Kidney epithelial cell (primary cell): Measurements from ENCODE around the gene LDHB. TPM values are rescaled to one million over a fixed set of nuclear protein-coding genes. Genes with fewer than 3 reads are reported as not detected.
A peak's percentile ranks its signal among the peaks of the same experiment; 100 is the strongest.

ENCODE experiments used
- DNase-seq: peaks from one replicate; pipeline ENCODE4 v3.0.0-alpha.2; 2010; ENCODE audit warnings: low read depth
- H3K27me3 ChIP-seq: 2 replicates; pipeline ENCODE4 v1.6.0; 2011; ENCODE audit warnings: low read length; ENCODE audit not compliant: control insufficient read depth, insufficient read depth
- H3K36me3 ChIP-seq: 2 replicates; pipeline ENCODE4 v1.5.1; 2011; ENCODE audit warnings: low read length; ENCODE audit not compliant: control insufficient read depth, insufficient read depth
- H3K4me3 ChIP-seq: 2 replicates; pipeline ENCODE4 v1.5.1; 2011; ENCODE audit warnings: low read depth, mild to moderate bottlenecking, control low read depth, low read length
- total RNA-seq: library from RNA; depleted of rRNA; stranded (reverse); fragments of >200 nt; gene quantifications from 2 replicates; pipeline ENCODE4 v1.2.3, GENCODE V29; 2015
- TF ChIP-seq, protein P1 (sequence below): IDR thresholded peaks from 2 replicates; pipeline ENCODE4 v1.5.1; 2011; ENCODE audit warnings: mild to moderate bottlenecking, moderate library complexity, low read length, control low read depth, inconsistent platforms; ENCODE audit not compliant: insufficient read depth, poor library complexity, severe bottlenecking

LDHB gene
- 529 and 625 TPM in 2 replicates for total RNA-seq

DNA sequence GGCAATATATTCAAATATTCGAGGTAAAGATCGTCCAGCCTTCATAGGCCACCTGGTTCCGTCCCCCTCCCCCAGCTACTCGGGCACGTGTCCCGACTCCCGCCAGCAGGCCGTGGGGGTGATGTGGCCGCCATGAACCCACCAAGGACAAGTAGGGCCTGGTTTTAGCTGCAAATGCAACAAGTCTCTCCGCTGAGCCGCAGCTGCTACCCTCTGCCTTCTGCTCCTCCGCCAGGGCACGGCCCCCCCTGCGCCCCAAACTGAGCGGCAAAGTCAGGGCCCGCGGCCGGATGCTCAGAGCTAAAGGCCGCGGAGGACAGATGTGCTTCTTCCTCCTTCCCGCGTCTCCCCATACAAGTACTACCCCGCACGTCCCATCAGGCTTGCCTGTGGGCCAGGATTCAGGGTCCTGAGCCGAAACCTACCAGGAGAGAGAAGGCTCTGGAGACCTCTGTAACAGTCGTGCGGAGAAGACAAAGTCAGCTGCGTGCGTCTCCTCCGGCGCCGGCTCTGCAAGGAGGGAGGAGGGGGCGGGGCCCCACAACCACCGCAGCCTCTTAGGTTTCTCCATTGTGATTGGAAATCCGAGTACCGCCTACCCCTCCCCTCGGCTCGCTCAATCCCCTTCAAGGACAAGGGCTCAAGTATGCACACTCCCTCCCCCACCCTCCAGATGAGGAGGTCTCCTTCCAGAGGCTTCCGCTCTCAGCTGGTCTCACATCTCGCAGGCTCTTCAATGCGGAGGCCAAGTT lies at the start of gene LDHB:
Gene LDHB, minus strand, starts transcription at position 517 of the 752 bp plus-strand sequence. CDS start 3,171 bp downstream, outside the sequence.
- Histone ChIP-seq H3K4me3 (peak within 1 kb of the TSS; percentile 89), H3K27me3 (no peaks in the 10 kb centered on the region), H3K36me3 (peaks cover 1% of the 10 kb centered on the region)
- TF ChIP-seq, protein P1, sequence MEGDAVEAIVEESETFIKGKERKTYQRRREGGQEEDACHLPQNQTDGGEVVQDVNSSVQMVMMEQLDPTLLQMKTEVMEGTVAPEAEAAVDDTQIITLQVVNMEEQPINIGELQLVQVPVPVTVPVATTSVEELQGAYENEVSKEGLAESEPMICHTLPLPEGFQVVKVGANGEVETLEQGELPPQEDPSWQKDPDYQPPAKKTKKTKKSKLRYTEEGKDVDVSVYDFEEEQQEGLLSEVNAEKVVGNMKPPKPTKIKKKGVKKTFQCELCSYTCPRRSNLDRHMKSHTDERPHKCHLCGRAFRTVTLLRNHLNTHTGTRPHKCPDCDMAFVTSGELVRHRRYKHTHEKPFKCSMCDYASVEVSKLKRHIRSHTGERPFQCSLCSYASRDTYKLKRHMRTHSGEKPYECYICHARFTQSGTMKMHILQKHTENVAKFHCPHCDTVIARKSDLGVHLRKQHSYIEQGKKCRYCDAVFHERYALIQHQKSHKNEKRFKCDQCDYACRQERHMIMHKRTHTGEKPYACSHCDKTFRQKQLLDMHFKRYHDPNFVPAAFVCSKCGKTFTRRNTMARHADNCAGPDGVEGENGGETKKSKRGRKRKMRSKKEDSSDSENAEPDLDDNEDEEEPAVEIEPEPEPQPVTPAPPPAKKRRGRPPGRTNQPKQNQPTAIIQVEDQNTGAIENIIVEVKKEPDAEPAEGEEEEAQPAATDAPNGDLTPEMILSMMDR = no peak
- peak; percentile 90 for DNase-seq

DNA sequence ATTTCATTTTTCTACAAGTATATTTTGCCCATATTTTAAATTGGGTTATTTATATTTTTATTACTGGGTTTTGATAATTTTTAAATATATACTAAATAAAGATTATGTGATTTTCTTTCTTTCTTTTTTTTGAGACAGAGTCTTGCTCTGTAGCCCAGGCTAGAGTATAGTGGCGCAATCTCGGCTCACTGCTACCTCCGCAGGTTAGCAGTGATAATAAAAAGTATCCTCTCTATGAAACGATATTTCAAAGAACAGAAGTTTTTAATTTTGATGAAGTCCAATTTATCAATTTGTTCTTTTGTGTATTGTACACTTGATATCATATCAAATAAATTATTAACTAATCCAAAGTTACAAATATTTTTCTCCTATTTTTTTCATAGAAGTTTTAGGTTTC lies 47.2 kb upstream of the LDHB start:
- Histone ChIP-seq H3K27me3 (no peaks in the 10 kb centered on the region), H3K36me3 (no peaks in the 10 kb centered on the region), H3K4me3 (no peak overlapping the region)
- TF ChIP-seq, protein P1 = no peak
- no peak for DNase-seq

DNA sequence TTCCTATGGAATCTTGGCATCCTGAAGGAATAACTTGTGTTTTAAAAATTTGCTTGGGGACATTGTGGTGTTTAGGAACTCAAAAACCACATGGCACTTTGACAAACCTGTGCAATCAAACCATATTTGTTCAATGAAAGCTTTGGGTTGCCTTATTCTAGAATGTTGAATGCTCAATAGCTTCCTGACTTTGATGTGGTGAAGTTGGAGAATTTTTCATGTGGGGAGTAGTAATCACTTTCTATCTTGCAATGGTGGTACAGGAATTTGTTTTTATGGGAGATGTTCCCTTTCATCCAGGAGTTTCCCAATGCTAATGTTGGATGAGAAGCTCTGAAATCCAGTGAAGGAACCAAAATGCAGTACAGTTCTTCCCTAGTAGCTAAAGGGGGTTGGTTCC lies 42.2 kb upstream of the LDHB start:
- no peak for DNase-seq
- no peak overlapping the region for H3K4me3 ChIP-seq
- no peaks in the 10 kb centered on the region for H3K36me3 ChIP-seq
- no peaks in the 10 kb centered on the region for H3K27me3 ChIP-seq
- TF ChIP-seq, protein P1 = no peak

DNA sequence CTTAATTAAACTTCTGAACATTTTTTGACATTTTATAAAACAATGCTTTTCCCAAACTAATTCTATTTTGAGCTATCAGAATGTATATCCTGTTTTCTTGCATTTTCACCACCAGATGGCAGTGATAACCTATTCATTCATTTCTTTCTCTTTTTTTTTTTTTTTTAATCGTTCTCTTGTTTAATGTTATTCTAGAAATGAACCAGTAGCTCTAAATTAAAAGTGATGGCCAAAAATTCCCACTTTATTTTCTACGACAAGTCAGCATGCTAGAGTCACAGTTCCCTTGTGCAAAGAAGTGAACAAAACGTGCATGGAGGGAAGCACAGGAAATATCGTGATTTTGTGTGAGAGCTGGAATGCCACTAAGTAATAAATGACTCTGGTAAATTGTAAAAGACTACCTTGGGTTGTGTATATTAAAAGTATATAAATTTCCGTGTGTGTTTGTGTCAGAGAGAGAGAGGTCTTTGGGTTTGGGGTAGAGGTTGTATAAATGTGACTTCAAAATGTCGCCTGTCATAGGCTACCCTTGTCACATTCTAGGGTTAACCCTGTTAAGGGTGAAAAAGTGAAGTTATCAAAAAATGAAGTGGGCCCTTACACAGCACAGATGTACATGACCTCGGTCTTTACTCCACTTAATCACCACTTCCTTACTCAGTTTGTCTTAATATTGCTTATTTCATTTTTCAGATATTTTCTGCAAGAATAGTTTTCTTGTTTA lies 40.4 kb upstream of the LDHB start:
- no peak overlapping the region for H3K4me3 ChIP-seq
- no peak for DNase-seq
- no peaks in the 10 kb centered on the region for H3K36me3 ChIP-seq
- TF ChIP-seq, protein P1 = no peak
- H3K27me3 ChIP-seq = no peaks in the 10 kb centered on the region

DNA sequence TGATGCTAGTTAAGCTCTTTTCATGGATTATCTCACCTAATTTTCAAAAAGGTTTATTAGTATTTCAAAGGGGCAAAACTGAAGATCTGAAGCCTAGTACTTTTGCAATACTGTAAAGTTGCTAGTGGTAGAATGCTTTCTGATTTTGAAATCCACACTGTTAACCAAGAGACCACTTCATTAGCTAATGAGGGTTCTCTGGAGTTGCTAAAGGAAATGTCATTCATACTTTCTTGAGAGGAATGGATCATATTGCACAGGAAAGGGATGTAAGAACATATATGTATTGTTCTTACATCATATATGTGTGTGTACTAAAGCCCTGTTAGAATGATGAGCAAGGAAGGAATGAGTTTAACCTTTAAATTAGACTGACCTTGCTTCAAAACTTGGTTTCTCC lies 39.0 kb upstream of the LDHB start:
- no peaks in the 10 kb centered on the region for H3K36me3 ChIP-seq
- TF ChIP-seq, protein P1 = no peak
- no peak for DNase-seq
- H3K4me3 ChIP-seq = no peak overlapping the region
- no peaks in the 10 kb centered on the region for H3K27me3 ChIP-seq

DNA sequence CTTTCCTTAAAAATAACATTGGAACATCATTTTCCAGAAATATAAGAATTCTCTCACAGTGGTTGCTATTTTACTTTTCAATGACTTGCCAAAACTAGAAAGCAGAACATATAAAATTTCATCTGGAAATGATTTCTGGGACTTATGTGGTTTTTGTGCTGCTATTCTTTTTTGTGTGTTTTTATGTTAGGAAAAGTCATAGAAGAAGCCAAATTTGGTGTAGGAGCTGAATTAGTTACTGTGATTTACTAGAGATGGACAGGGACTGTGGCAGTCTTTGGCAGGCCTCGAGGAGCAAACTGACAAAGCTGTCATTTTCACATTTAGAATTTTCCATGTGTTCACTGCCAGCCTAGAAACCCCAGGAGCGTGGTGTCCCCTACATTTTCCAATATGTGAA lies 38.3 kb upstream of the LDHB start:
- no peaks in the 10 kb centered on the region for H3K27me3 ChIP-seq
- H3K36me3 ChIP-seq = no peaks in the 10 kb centered on the region
- H3K4me3 ChIP-seq = no peak overlapping the region
- TF ChIP-seq, protein P1 = no peak
- no peak for DNase-seq
